Epithelial cell of proximal tubule (primary cell): ENCODE results near the gene ATP6V0A1. TPM values are rescaled to one million over a fixed set of nuclear protein-coding genes. Genes with fewer than 3 reads are reported as not detected.
"Not testable (repeated sequence)": the region's sequence is repeated elsewhere in the genome, so short reads cannot be mapped to it uniquely, and the experiment has no call there.

ENCODE experiments used
- DNase-seq: peaks from one replicate; pipeline ENCODE4 v3.0.0-alpha.2; 2011; ENCODE audit warnings: low read depth
- H3K4me3 ChIP-seq: 2 replicates; pipeline ENCODE4 v1.5.1; 2011; ENCODE audit warnings: low read depth, mild to moderate bottlenecking, low read length
- total RNA-seq: library from RNA; depleted of rRNA; stranded (reverse); fragments of >200 nt; gene quantifications from 2 replicates; pipeline ENCODE4 v1.2.3, GENCODE V29; 2015
- TF ChIP-seq, protein P1 (sequence below): conservative IDR thresholded peaks from 2 replicates; pipeline ENCODE4 v1.5.1; 2012; ENCODE audit warnings: low read depth, mild to moderate bottlenecking, low read length

ATP6V0A1 gene
- total RNA-seq, 1 donor from 2014 or later = 32.3 TPM

GRCh38 chr17:42441371-42442195 is 17.1 kb upstream of the ATP6V0A1 start:
- no peak for DNase-seq
- TF ChIP-seq, protein P1, sequence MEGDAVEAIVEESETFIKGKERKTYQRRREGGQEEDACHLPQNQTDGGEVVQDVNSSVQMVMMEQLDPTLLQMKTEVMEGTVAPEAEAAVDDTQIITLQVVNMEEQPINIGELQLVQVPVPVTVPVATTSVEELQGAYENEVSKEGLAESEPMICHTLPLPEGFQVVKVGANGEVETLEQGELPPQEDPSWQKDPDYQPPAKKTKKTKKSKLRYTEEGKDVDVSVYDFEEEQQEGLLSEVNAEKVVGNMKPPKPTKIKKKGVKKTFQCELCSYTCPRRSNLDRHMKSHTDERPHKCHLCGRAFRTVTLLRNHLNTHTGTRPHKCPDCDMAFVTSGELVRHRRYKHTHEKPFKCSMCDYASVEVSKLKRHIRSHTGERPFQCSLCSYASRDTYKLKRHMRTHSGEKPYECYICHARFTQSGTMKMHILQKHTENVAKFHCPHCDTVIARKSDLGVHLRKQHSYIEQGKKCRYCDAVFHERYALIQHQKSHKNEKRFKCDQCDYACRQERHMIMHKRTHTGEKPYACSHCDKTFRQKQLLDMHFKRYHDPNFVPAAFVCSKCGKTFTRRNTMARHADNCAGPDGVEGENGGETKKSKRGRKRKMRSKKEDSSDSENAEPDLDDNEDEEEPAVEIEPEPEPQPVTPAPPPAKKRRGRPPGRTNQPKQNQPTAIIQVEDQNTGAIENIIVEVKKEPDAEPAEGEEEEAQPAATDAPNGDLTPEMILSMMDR = no peak
- no peak overlapping the region for H3K4me3 ChIP-seq

- no peak overlapping the region for H3K4me3 ChIP-seq
- TF ChIP-seq, protein P1 = no peak
- no peak for DNase-seq
Observed at GRCh38 chr17:42442196-42442565, 16.5 kb upstream of the ATP6V0A1 start.

- not testable (repeated sequence) for DNase-seq, H3K4me3 ChIP-seq
Observed at GRCh38 chr17:42449176-42449575, 9.5 kb upstream of the ATP6V0A1 start.

GRCh38 chr17:42449838-42450237 is 8.8 kb upstream of the ATP6V0A1 start:
- H3K4me3 ChIP-seq, DNase-seq: not testable (repeated sequence)

- DNase-seq, H3K4me3 ChIP-seq: not testable (repeated sequence)
Observed at GRCh38 chr17:42451270-42451669, 7.4 kb upstream of the ATP6V0A1 start.

DNA sequence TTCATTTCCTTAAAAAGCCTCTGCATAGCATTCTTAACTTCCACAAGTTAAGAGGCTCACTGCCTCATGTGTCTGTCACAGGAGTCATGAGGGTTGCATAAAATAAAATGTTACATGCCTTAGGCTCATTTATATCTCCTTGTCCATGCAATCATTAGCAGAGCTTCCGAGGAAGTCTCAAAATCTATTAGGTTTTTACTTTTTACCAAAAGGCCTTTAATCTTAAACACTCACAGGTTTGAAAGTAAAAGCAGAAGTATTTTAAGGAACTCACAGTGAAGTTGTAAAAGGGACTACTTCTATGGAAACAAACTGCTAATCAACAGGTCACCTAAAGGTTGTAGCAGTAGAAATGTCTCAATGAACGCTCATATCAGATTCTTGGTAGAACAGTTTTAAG is 5.2 kb upstream of the ATP6V0A1 start:
- TF ChIP-seq, protein P1 = no peak
- DNase-seq = no peak
- no peak overlapping the region for H3K4me3 ChIP-seq

DNA sequence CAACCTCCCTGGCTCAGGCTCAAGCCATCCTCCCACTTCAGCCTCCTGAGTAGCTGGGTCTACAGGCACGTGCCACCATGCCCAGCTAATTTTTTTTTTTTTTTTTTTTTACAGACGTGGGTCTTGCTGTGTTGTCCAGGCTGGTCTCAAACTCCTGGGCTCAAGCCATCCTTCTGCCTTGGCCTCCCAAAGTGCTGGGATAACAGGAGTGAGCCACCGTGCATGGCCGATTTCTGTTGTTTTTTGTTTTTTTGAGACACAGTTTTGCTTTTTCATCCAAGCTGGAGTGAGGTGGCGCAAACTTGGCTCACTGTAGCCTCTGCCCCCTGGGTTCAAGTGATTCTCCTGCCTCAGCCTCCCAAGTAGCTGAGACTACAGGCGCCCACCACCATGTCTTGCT is 3.7 kb upstream of the ATP6V0A1 start:
- H3K4me3 ChIP-seq, DNase-seq: not testable (repeated sequence)

DNA sequence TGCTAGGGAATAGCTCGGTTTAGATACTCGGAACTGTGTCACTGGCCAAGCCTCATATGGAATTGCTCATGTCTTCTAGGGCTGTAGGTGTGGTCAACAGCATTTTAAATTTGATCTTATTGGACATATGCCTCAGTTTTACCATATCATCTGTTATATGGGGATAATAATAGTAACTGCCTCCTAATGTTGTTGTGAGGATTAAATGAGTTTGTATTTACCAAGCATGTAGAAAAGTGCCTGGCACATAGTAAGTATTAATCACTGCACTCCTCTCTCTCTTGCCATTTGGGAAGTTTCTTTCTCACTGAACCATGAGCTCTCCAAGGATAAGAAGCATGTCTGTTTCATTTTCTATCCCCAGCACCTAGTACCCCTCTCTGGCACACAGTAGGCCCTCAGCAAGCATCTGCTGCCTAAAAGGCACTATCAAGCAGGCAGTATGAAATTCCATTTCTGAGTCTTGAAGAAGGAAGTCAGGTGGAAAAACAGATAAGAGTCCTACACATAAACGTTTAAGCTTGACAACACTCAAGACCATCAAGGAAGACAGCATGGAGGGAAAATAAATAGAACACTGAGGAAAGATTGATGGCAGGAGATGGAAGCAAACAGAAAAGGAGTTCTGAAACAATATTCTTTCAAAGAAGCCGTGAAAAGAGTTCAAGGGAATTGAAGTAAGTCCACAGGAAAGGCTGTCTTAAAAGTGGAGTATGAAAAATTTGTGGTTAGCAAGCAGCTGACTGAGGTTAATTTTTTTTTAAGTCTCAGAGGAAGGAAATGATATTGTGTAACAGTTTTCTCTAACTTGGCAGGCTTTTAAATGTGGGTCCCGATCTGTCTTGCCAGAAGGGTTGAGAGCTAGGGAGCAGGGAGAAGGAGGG is 2.2 kb upstream of the ATP6V0A1 start:
- no peak for DNase-seq
- TF ChIP-seq, protein P1 = no peak
- peak overlapping the region; percentile 2 for H3K4me3 ChIP-seq
